ENCODE measurements around the gene RNF149. TPM values are rescaled to one million over a fixed set of nuclear protein-coding genes. Genes with fewer than 3 reads are reported as not detected.
"Not testable (repeated sequence)": the region's sequence is repeated elsewhere in the genome, so short reads cannot be mapped to it uniquely, and the experiment has no call there.

Gene RNF149
- total RNA-seq, 1 experiment from 2014 or later: 17.6 TPM

DNA sequence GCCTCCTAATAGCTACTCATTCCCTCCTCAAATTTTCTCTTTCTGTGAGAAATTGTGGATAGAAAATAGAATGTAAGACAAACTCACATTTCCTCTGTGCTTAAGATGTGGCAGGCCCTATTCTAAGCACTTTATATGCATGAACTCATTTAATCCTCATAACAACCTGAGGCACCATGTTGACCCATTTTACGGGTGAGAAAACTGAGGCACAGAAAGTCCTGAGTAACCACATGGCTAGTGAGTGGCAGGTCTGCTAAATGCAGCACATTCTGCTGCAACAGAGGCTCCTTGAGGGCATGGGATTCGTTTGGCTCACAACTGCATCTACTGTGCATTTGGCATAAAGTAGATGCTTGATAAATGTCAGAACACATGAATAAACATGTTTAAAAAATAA is 22.7 kb upstream of the RNF149 start:
- DNase-seq (ENCODE audit: low read depth): no peak

DNA sequence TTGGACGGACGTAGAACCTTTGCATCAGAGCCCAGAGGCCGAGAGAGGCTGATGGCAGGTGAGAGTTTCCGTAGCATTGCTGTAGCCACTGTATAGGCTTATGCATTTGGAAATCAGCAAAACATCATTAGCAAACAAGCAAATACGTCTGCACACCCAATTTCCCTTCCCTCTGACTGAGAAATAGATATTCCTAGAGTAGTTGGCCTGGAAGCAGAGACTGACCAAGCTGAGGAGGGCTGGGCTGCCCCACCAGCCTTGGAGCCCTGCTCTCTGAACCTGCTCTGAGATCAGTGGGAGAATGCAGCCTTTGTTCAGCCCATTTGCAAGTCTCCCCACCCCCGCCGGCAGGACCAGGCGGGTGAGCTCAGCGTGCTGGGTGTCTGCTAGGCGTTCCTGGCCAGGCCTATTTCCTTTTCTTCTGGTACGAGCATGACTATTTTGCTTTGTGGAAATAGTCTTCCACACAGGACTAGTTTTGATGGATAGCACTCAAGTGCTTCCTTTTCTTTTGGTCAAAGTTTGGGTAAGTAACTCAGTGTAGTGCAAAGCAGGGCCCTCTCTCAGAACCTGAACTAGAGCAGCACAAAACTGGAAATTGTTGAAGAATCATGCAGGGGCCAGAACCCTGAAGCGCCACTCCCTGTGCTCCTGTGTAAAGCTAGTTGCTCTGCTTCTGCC is 21.9 kb upstream of the RNF149 start:
- DNase-seq (ENCODE audit: low read depth): no peak

DNA sequence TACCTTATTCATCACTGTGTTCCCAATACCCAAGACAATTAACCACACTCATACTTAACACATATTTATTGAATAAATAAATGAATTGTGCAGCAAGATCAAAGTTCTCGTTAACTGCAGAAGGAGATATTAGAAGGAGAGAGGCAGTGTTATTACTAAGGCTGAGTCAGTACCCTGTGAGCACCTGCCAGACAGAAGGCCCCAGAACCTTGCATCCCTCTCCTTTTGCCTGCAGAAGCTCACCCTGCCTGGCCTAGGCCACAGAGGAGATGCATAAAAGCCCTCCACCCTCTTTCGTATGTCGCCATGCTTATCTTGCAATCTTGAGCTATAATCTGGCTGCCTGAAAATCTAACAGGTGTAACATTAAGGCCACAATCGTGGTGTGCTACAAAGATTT is 20.5 kb upstream of the RNF149 start:
- DNase-seq (ENCODE audit: low read depth): no peak

DNA sequence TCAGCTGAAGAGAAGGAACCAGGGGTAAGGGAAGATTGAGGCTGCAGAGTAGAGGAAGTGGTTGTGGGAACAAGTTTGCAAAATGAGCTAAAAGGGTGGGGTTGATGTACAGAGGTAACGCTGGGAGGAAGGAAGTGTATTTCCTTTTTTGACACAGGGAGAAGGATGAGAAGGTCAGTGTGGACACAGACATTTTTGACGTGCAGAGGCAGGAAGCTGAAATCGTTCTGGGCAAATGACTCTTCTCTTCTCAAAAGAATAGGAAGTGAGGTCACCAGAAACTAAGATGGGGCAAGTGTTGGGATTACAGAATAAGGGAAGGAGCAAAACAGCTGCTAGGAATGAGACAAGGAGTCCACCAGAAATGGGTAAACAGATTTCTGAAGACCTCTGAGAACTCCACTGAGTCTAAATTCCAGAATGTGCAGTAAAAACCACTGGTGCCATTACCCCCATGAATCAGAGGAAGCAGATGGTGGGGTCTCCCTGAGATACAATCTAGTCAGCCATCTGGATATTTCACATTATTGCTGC is 20.0 kb upstream of the RNF149 start:
- peak; percentile 34 for DNase-seq (ENCODE audit: low read depth)

DNA sequence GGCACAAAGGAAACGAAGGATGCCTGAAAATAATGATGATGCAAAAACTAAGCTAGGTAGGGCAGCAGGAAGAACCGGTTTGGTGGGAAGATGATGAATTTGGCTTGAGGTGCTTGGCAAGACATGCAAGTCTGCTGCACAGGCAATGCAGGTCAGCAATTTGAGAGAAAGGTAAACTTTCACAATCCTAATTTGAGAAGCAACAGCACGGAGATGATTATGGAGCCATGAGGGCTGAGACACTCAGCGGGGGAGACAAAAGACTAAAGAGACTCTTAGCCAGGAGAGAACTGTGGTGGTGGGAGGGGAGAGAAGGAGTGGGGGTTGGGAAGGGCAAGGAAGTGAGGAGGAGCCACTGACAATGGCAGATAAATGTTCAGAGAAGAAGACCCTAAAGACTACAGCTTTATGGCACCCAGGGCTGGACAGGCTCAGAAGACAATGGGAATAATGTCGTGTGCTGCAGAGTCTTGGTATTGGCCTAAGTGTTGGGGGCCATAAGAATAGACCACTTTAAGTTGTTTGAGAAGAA is 19.4 kb upstream of the RNF149 start:
- DNase-seq (ENCODE audit: low read depth): no peak

DNA sequence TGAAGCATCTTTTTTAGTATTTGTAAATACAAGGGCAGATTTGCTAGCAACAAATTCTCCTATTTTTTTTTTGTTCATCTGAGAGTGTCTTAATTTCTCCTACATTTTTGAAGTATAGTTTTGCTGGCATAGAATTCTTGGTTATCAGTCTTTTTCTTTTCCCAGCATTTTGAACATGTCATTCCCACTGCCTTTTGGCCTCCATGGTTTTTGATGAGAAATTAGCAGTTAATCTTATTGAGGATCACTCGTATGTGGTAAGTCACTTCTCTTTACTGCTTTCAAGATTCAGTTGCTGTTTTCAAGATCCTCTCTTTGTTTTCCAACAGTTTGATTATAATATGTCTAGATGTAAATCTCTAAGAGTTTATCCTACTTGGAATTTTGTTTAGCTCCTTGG is 16.9 kb upstream of the RNF149 start:
- no peak for DNase-seq (ENCODE audit: low read depth)

DNA sequence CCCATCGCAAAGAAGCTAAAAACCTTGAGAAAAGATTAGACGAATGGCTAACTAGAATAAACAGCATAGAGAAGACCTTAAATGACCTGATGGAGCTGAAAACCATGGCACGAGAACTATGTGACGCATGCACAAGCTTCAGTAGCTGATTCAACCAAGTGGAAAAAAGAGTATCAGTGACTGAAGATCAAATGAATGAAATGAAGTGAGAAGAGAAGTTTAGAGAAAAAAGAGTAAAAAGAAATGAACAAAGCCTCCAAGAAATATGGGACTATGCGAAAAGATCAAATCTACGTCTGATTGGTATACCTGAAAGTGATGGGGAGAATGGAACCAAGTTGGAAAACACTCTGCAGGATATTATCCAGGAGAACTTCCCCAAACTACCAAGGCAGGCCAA is 8.1 kb upstream of the RNF149 start:
- not testable (repeated sequence) for DNase-seq (ENCODE audit: low read depth)

DNA sequence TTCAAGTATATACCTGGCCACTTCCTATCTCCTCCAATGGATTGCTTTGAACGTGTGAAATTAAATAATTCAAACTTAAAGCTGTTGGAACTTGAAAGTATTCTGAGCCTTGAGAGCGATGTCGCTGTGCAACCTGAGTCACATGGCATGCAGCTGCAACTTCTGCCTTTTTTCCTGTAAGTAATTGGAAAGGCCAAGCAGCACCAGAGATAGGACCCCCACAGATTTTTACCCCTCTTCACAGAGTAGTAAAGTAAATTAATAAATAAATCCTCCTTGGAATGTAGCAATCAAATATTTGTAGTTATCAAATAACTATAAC is 3.2 kb upstream of the RNF149 start:
- DNase-seq (ENCODE audit: low read depth): no peak

DNA sequence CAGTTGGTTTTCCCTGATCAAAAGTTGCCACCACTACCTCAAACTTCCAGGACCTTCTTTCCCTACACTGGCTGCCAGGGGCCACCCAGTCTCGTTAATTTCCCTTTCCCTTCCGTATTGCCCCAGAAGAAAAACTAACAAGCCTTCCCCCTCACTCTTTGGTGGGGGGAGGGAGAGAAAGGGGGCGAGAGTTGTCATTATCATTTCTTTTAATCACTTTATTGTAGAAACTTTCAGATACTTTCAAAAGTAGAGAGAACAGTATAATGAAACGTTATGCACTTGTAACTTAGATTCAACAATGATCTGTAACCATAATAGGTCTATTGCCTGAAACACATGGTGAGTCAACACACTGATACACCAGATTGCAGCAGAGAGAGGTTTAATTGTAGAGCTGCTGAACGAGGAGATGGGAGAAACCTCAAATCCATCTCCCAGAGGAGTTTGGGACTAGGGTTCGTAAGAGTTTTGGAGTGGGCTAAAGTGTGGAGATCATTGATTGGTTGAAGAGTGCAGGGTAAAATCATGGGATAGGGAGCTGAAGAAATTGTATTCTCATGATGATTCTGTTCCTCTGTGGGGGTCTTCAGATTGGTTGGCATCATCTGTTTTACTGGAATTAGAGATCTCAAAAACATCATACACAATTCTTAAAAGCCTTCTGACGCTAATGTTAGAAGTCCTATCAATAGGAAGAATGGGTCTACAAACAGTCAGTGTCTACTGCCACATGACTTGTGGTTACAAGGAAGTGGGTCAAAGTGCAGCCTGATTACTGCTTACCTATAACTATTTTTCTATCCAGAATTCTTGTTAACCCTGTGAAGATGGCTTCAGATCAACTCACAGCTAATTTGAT is 2.6 kb upstream of the RNF149 start:
- DNase-seq (ENCODE audit: low read depth): no peak

DNA sequence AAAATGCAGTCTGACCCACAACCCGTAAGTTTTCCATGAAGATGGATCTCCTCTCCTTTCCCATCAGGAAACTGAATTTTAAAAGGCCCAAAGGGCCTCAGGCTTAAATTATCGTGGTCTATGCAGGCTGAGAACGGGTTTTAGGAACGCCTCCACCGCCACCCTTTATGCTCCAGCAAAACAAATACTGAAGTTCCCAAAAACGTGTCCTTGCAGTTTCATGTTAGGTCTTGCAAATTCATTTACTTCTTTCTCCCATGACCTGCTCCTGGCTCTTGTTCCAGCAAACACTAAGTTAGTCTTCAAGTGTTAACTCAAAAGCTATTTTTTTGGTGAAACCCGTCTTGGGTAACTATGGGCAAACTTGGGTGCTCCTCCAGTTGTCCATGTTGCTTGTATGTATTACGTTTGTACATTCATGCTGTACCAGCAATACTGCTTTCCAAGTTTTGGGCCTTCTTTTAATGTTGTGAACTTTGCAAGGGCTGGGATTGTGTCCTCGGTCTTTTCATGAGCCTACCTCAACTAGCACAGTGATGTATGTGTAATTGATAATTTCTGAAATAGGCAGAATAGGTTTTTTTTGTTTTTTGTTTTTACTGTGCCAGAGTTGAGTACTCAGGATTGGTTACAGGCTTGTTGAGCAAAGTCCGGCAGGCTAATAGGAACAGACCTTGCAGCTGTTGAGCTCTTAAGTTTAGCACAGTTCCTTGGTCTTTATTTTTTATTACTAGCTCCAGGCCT is 1.8 kb upstream of the RNF149 start:
- no peak for DNase-seq (ENCODE audit: low read depth)

DNA sequence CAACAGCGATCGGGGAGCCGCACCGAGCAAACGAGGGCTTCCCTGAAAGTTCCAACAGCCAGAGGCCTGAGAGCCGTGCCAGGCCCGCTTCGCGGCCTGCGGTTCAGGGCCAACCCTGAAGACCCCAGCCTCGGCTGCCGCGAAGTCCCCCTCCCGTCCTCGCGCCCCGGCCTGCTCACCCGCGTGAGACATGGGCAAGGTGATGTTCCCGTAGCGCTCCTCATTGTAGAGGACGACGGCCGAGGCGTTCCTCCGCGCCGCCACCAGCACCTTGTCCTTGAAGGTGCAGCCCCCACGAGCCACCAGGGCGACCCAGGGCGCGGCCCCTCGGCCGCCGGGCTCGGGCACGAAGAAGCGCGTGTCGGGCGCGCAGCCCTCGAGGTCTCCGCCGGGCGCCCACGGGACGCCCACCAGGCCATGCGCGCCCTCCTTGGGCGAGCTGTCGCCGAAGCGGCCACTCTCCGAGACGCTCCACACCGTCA is 510 bp downstream of the RNF149 start:
- peak; percentile 13 for DNase-seq (ENCODE audit: low read depth)

DNA sequence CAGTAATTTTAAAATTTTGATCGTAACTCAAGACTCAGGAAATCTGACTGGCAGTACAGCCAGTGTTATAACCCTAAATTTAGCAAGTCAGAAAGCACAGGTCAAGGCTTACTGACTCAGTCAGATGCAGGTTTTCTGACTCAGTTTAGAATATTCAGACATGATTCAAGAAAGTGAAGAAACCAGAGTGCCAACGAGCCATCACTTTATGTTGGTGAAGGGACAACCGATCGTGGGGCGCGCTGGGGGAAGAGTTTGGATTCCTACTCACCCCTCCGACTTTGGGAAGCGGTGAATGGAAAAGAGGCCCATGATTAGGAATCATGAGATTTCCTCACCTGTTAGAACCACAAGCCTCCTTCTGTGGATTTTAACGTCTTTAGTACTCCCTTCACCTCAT is 998 bp downstream of the RNF149 start:
- no peak for DNase-seq (ENCODE audit: low read depth)

DNA sequence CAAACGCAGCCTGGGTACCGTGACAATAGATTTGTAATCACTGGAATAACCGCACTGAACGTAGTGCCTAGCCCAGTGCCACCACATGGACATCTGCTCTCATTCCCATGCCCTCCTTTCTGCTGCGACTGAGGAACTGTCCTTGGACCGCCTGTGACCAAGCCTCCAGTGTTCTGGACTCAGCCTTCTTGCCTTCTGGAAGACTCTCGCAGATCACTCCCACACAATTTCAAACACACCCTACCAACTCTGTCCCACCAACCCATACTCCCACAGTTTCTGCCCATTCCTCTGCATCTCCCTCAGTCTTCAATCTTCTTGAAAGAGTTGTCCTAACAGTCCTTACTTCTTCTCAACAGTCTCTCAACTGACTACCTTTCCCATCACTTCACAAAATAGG is 2.1 kb downstream of the RNF149 start:
- DNase-seq (ENCODE audit: low read depth): no peak

DNA sequence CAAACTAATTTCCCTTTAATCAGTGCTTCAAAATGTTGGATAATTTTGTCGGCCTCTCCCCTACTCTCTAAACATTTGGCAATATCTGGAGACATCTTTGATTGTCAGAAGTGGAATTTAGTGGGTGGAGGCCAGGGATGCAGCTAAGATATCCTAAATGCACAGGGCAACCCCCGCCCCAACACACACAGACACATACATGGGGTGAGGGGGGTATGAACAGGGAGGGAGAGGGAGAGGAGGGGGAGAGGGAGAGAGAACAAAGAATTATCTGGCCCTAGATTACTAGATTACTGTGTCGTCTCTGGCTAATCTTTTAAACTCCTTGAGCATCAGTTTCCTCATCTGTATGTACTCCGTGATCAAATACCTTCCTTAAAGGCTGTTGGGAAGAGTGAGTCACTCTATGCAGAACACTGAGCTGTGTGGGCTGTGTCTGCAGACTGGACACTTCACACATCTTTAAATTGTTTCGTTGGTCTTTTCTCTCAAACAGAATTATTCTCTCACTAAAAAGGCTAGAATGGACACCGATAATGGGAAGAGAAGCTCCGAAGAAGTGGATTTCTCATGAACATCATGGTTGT is 2.9 kb downstream of the RNF149 start:
- peak; percentile 15 for DNase-seq (ENCODE audit: low read depth)

DNA sequence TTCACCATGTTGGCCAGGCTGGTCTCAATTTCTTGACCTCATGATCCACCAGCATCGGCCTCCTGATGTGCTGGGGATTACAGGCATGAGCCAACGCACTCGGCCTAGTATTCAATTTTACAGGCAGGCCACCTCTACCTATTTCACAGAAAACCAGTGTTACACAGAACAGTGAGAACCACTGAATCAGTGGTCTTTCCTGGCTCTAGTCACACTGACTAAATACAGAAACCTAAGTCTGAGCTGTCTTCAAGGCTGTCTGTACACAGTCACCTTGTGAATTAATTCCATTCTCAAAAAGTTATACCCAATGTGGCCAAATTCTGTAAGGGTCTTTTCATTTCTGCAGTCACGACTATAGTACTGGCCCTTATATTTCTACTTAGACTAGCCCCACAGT is 3.5 kb downstream of the RNF149 start:
- no peak for DNase-seq (ENCODE audit: low read depth)

DNA sequence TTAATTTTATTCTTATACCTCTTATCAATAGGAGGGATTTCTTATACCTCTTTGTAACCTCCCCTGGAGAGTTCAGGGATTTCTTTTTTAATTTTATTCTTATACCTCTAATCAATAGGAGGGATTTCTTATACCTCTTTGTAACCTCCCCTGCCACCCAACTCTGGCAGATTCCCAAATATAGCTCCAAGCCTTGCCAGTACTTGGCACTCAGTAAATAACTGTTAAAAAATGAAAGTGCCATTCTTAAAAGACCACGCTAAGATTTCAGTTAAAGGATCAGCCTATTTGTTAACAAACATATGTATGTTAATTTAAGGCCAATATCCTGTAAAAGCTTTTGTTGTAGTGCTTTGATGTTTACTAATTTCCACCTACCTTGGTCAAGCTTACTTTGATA is 4.8 kb downstream of the RNF149 start:
- no peak for DNase-seq (ENCODE audit: low read depth)

DNA sequence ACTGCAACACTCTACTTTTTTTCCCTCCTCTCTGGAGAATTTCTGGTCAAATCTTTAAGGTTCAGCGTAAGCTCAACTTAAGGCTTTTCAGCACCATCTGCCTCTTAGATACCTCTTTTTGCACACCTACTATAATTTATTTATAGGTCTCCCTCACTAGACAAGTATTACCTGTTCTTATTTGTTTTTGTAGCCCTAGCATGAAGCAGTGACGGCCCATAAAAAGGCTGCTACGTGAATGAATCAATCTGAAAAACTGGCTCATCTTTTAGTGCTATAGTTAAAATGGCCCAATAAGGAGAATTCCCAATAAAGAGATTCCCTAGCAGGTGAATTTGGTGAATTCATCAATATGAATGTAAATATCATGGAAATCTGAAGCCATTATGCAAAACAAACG is 6.5 kb downstream of the RNF149 start:
- no peak for DNase-seq (ENCODE audit: low read depth)

DNA sequence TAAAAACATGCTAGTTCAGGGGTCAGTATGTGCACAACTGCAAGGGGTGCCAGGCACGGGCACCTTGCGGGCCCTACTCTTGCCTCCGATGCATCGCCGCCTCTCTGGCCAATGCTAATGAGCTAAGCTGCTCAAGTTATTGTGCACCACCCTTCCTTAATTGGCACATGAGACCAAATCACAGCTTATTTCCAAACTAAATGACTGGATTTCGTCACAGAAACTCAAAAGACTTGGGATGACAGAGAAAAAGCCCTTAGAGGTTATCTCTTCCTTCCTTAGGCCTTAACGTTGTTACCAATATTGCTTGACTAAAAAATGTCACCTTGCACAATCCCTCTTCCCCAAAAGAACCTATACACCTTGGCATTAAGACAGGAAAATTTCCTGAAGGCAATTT is 7.7 kb downstream of the RNF149 start:
- no peak for DNase-seq (ENCODE audit: low read depth)

DNA sequence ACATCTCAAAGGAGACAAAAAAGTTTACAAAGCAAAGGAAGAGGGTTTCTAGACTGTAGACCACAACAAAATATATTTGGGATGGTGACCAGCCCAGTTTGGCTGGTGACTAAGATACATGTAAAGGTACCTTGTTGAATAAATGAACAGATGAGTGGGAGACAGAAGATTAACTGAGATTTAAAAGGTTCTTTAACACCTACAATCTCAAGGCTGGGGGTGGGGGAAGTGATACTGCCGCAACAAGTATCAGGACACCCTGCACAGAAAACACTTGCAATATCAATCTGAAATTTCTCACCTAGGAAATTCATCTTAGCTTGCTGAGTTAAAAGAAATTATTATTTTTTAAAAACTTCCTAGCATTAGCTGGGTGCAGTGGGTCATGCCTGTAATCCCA is 8.3 kb downstream of the RNF149 start:
- no peak for DNase-seq (ENCODE audit: low read depth)

DNA sequence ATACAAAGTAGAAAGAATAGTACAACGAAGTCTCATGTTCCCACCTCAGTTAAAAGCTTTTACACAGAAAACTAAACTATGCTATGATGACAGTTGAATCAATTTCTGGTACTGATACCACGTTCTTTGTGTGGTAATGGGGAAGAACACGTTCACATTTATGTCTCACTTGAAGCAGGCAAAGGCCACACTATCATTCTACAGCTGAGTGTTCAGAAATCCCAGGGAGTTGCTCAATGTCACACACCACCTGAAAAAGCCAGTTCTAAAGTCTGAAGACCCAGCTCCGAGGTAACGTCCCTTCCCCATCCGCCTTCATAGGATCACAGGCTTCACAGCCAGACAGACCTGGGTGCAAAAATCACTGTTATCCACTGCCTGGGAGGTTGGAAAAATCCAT is 8.9 kb downstream of the RNF149 start:
- DNase-seq (ENCODE audit: low read depth): no peak

DNA sequence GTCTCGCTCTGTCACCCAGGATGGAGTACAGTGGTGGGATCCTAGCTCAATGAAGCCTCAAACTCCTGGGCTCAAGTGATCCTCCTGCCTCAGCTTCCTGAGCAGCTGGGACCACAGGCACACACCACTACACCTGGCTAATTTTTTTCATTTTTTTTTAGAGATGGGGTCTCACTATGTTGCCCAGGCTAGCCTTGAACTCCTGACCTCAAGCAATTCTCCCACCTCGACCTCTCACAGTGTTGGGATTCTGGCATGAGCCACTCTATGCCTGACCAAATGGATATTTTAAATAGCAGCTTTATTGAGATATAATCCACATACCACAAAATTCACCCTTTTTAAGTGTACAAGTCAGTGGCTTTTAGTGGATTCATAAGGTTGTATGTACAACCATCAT is 11.1 kb downstream of the RNF149 start:
- no peak for DNase-seq (ENCODE audit: low read depth)

DNA sequence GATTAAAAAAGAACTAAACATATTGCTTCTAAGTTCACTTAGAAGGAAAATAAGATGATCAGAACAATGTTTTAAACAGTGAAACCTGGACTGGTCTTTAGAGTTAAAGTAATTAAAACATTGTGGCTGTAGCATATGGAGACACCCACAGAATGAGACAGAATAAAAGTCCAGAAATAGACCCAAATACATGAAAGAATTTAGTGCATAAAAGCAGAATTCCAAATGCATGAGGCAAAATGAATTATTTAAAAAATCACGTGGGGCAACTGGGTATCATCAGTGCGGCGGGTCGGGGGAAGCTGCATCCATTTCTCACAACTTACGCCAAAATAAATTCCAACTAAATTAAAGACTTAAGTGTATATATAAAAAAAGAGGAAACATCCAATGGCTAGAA is 12.1 kb downstream of the RNF149 start:
- DNase-seq (ENCODE audit: low read depth): no peak

All from Daoy (cell line).